H9 (cell line): ENCODE measurements around the gene PXDC1. TPM values are rescaled to one million over a fixed set of nuclear protein-coding genes. Genes with fewer than 3 reads are reported as not detected.

ENCODE experiments used
- DNase-seq: peaks from one replicate; pipeline ENCODE4 v3.0.0-alpha.2; 2017
- H2AFZ ChIP-seq: one replicate; pipeline ENCODE4 v1.6.1; 2013; ENCODE audit warnings: mild to moderate bottlenecking, low read length, control low read depth, moderate library complexity
- H2AK5ac ChIP-seq: 2 replicates; pipeline ENCODE4 v1.6.1; 2013; ENCODE audit warnings: low read length, control low read depth, mixed read lengths; ENCODE audit not compliant: insufficient read length
- H2BK120ac ChIP-seq: one replicate; pipeline ENCODE4 v1.6.1; 2013; ENCODE audit warnings: low read depth, mild to moderate bottlenecking, low read length, control low read depth, inconsistent platforms; ENCODE audit not compliant: poor library complexity, severe bottlenecking
- H2BK12ac ChIP-seq: 2 replicates; pipeline ENCODE4 v1.6.1; 2013; ENCODE audit warnings: low read length, control low read depth, mixed read lengths, low read depth; ENCODE audit not compliant: insufficient read length
- H2BK15ac ChIP-seq: 2 replicates; pipeline ENCODE4 v1.6.1; 2013; ENCODE audit warnings: low read depth, low read length, control low read depth
- H2BK20ac ChIP-seq: one replicate; pipeline ENCODE4 v1.6.1; 2013; ENCODE audit warnings: low read depth, mild to moderate bottlenecking, low read length, control low read depth, inconsistent platforms; ENCODE audit not compliant: poor library complexity, severe bottlenecking
- H2BK5ac ChIP-seq: 2 replicates; pipeline ENCODE4 v1.6.1; 2013; ENCODE audit warnings: low read length, control low read depth, mixed read lengths; ENCODE audit not compliant: insufficient read length
- H3K14ac ChIP-seq: 2 replicates; pipeline ENCODE4 v1.6.1; 2013; ENCODE audit warnings: low read length, control low read depth; ENCODE audit not compliant: insufficient read depth
- H3K18ac ChIP-seq: 2 replicates; pipeline ENCODE4 v1.6.1; 2013; ENCODE audit warnings: low read depth, mild to moderate bottlenecking, mixed read lengths, low read length, control low read depth; ENCODE audit not compliant: insufficient read length
- H3K23ac ChIP-seq: 2 replicates; pipeline ENCODE4 v1.6.1; 2013; ENCODE audit warnings: low read length, control low read depth, mixed read lengths, low read depth; ENCODE audit not compliant: insufficient read length
- H3K23me2 ChIP-seq: 2 replicates; pipeline ENCODE4 v1.6.1; 2013; ENCODE audit warnings: low read depth, mild to moderate bottlenecking, mixed read lengths, low read length, control low read depth; ENCODE audit not compliant: insufficient read length, poor library complexity, severe bottlenecking
- H3K27ac ChIP-seq: 2 replicates; pipeline ENCODE4 v1.5.1; 2013; ENCODE audit warnings: low read length, control low read depth, mixed read lengths, low read depth; ENCODE audit not compliant: insufficient read length
- H3K27me3 ChIP-seq: 2 replicates; pipeline ENCODE4 v1.6.1; 2013; ENCODE audit warnings: low read length, control low read depth, inconsistent platforms; ENCODE audit not compliant: insufficient read depth
- H3K4ac ChIP-seq: 2 replicates; pipeline ENCODE4 v1.6.1; 2013; ENCODE audit warnings: low read depth, mild to moderate bottlenecking, control low read depth, inconsistent platforms, low read length, moderate library complexity
- H3K4me1 ChIP-seq: 2 replicates; pipeline ENCODE4 v1.6.1; 2013; ENCODE audit warnings: low read length, control low read depth, inconsistent platforms; ENCODE audit not compliant: insufficient read depth
- H3K4me2 ChIP-seq: 2 replicates; pipeline ENCODE4 v1.6.1; 2013; ENCODE audit warnings: low read length, control low read depth, mixed read lengths; ENCODE audit not compliant: insufficient read length, insufficient read depth
- H3K56ac ChIP-seq: 2 replicates; pipeline ENCODE4 v1.6.1; 2013; ENCODE audit warnings: low read depth, mild to moderate bottlenecking, mixed read lengths, low read length, control low read depth; ENCODE audit not compliant: insufficient read length
- H3K79me1 ChIP-seq: 2 replicates; pipeline ENCODE4 v1.6.1; 2013; ENCODE audit warnings: low read depth, mild to moderate bottlenecking, moderate library complexity, low read length, control low read depth, inconsistent platforms; ENCODE audit not compliant: insufficient read depth, poor library complexity, severe bottlenecking
- H3K79me2 ChIP-seq: 2 replicates; pipeline ENCODE4 v1.6.1; 2013; ENCODE audit warnings: low read length, control low read depth, inconsistent platforms; ENCODE audit not compliant: insufficient read depth
- H3K9ac ChIP-seq: 2 replicates; pipeline ENCODE4 v1.6.1; 2013; ENCODE audit warnings: low read length, control low read depth, mixed read lengths; ENCODE audit not compliant: insufficient read length; ENCODE audit errors: extremely low read depth
- H3K9me3 ChIP-seq: one replicate; pipeline ENCODE4 v1.6.1; 2013; ENCODE audit warnings: low read depth, low read length, inconsistent platforms; ENCODE audit not compliant: control insufficient read depth
- H3T11ph ChIP-seq: one replicate; pipeline ENCODE4 v1.6.1; 2013; ENCODE audit warnings: mild to moderate bottlenecking, low read length, control low read depth, inconsistent platforms
- H4K20me1 ChIP-seq: one replicate; pipeline ENCODE4 v1.6.1; 2013; ENCODE audit not compliant: control insufficient read depth, insufficient read length, insufficient read depth
- H4K5ac ChIP-seq: 2 replicates; pipeline ENCODE4 v1.6.1; 2013; ENCODE audit warnings: low read depth, mild to moderate bottlenecking, mixed read lengths, low read length, control low read depth; ENCODE audit not compliant: insufficient read length
- H4K8ac ChIP-seq: replicated peaks from 2 replicates; pipeline ENCODE4 v1.6.1; 2013; ENCODE audit warnings: low read length, control low read depth, mixed read lengths, low read depth; ENCODE audit not compliant: insufficient read length
- H4K91ac ChIP-seq: 2 replicates; pipeline ENCODE4 v1.6.1; 2013; ENCODE audit warnings: low read depth, mild to moderate bottlenecking, moderate library complexity, mixed read lengths, low read length, control low read depth; ENCODE audit not compliant: insufficient read length
- H3K27ac Mint-ChIP-seq, 3 experiments: 2 replicates in 2 of 3; 3 replicates in 1 of 3; pipeline ENCODE4 v1.8.0; 2020 to 2021; ENCODE audit warnings: mixed read lengths in 3 of 3, mild to moderate bottlenecking in 1 of 3, moderate library complexity in 1 of 3
- H3K27me3 Mint-ChIP-seq: 2 replicates; pipeline ENCODE4 v1.8.0; 2021; ENCODE audit warnings: low read depth, mild to moderate bottlenecking, moderate library complexity, mixed read lengths
- H3K36me3 Mint-ChIP-seq, 3 experiments: 2 replicates in 2 of 3; 3 replicates in 1 of 3; pipeline ENCODE4 v1.8.0; 2020 to 2021; ENCODE audit warnings: low read depth in 3 of 3, mixed read lengths in 3 of 3; ENCODE audit not compliant: insufficient read depth in 1 of 3
- H3K4me1 Mint-ChIP-seq, 2 experiments: 2 replicates each; pipeline ENCODE4 v1.8.0; 2020; ENCODE audit warnings: mixed read lengths in 2 of 2
- H3K4me3 Mint-ChIP-seq, 2 experiments: 2 replicates in 1 of 2; 3 replicates in 1 of 2; pipeline ENCODE4 v1.8.0; 2020 to 2021; ENCODE audit warnings: mild to moderate bottlenecking in 2 of 2, mixed read lengths in 2 of 2, moderate library complexity in 1 of 2
- H3K9me3 Mint-ChIP-seq, 2 experiments: 2 replicates in 1 of 2; 3 replicates in 1 of 2; pipeline ENCODE4 v1.8.0; 2020; ENCODE audit warnings: mild to moderate bottlenecking in 2 of 2, mixed read lengths in 2 of 2, moderate library complexity in 1 of 2
- WGBS: extraction: QIAGEN DNeasy Blood & Tissue Kit; methylation state at CpG from one replicate; pipeline ENCODE4 v1.1.7; 2013; ENCODE audit warnings: missing lambda C conversion rate, low lambda C conversion rate, mixed read lengths; ENCODE audit not compliant: insufficient read length; ENCODE audit errors: extremely low coverage; 5-methylcytosine and 5-hydroxymethylcytosine counted together
- total RNA-seq: library from RNA; stranded (reverse); gene quantifications from 2 replicates; pipeline ENCODE4 v1.2.1, GENCODE V29; 2021
- TF ChIP-seq, protein P1 (sequence below): fragments of 200-600 bp; sonication (generic); conservative IDR thresholded peaks from 3 replicates; pipeline ENCODE4 v1.8.0; 2021; ENCODE audit warnings: antibody characterized with exemption, mild to moderate bottlenecking

The PXDC1 gene
- total RNA-seq, 1 experiment from 2014 or later = 3.1 TPM

DNA sequence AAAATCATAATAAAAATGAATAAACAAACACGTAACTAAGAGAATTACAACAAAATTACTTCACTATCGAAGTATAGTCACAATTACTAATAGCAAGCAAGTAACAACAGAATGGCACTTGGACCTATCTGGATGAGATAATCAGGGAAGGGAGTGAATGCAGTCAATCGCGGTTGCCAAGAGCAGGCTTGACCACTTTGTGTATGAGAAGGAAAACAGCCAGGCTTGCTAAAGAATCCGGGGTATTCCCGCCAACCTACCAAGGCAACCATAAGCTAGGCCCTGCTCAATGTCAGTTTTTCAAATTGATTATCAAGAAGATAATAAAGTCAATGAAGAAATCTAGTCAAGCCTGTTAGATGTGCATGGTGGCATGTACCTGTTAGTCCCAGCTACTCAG is 39.7 kb downstream of the PXDC1 start:
- H3K27me3 ChIP-seq = no peaks in the 10 kb centered on the region
- no peaks in the 10 kb centered on the region for H4K20me1 ChIP-seq
- H2BK5ac ChIP-seq = no peak overlapping the region
- no peak overlapping the region for H3K4ac ChIP-seq
- no peak overlapping the region for H3K23ac ChIP-seq
- H2BK120ac ChIP-seq = no peak overlapping the region
- no peaks in the 10 kb centered on the region for H3K79me1 ChIP-seq
- peaks cover 5% of the 10 kb centered on the region for H3K9me3 ChIP-seq
- no peak overlapping the region for H3T11ph ChIP-seq
- no peak overlapping the region for H2BK12ac ChIP-seq
- Mint-ChIP-seq H3K4me3 (no peak overlapping the region; a peak in 1 of 5 replicates), H3K9me3 (peaks cover 3% of the 10 kb centered on the region in 2 experiments; a peak in 4 of 5 replicates), H3K36me3 (peaks cover 0 to 4% (median 0%) of the 10 kb centered on the region in 3 experiments; a peak in 1 of 7 replicates), H3K27me3 (peaks cover 9% of the 10 kb centered on the region), H3K27ac (no peak overlapping the region), H3K4me1 (no peaks in the 10 kb centered on the region; a peak in 1 of 4 replicates)
- H3K18ac ChIP-seq = no peak overlapping the region
- no peak overlapping the region for H4K8ac ChIP-seq
- TF ChIP-seq, protein P1, sequence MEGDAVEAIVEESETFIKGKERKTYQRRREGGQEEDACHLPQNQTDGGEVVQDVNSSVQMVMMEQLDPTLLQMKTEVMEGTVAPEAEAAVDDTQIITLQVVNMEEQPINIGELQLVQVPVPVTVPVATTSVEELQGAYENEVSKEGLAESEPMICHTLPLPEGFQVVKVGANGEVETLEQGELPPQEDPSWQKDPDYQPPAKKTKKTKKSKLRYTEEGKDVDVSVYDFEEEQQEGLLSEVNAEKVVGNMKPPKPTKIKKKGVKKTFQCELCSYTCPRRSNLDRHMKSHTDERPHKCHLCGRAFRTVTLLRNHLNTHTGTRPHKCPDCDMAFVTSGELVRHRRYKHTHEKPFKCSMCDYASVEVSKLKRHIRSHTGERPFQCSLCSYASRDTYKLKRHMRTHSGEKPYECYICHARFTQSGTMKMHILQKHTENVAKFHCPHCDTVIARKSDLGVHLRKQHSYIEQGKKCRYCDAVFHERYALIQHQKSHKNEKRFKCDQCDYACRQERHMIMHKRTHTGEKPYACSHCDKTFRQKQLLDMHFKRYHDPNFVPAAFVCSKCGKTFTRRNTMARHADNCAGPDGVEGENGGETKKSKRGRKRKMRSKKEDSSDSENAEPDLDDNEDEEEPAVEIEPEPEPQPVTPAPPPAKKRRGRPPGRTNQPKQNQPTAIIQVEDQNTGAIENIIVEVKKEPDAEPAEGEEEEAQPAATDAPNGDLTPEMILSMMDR = no peak
- H3K4me2 ChIP-seq = no peak overlapping the region
- WGBS = no CpG with 5 or more reads among the region's 6 CpGs
- no peaks in the 10 kb centered on the region for H3K4me1 ChIP-seq
- no peak overlapping the region for H4K91ac ChIP-seq
- no peak overlapping the region for H2AK5ac ChIP-seq
- H3K79me2 ChIP-seq = no peaks in the 10 kb centered on the region
- no peak for DNase-seq
- peaks cover 2% of the 10 kb centered on the region for H3K23me2 ChIP-seq
- H3K9ac ChIP-seq = no peak overlapping the region
- no peak overlapping the region for H3K27ac ChIP-seq
- H4K5ac ChIP-seq = no peak overlapping the region
- no peak overlapping the region for H2AFZ ChIP-seq
- H2BK20ac ChIP-seq = no peak overlapping the region
- no peak overlapping the region for H3K56ac ChIP-seq
- no peak overlapping the region for H3K14ac ChIP-seq
- no peak overlapping the region for H2BK15ac ChIP-seq
